Peyer's patch (tissue), 4 donors: ENCODE data around the gene SPEF2. TPM values are rescaled to one million over a fixed set of nuclear protein-coding genes. Genes with fewer than 3 reads are reported as not detected.
A peak's percentile ranks its signal among the peaks of the same experiment; 100 is the strongest.

Experiments used
- DNase-seq, 3 donors: peaks; one replicate each; pipeline ENCODE4 v3.0.0-alpha.2; 2017 to 2019
- H3K27ac ChIP-seq, 4 donors: fragments of 200-600 bp; sonication (generic); one replicate each; pipeline ENCODE4 v1.5.1; 2016 to 2019
- H3K27me3 ChIP-seq, 2 donors: fragments of 200-600 bp; sonication (generic); one replicate each; pipeline ENCODE4 v1.5.1; 2019
- H3K36me3 ChIP-seq, 3 donors: fragments of 200-600 bp; sonication (generic); one replicate each; pipeline ENCODE4 v1.5.1; 2016 to 2019
- H3K4me1 ChIP-seq, 4 donors: fragments of 200-600 bp; sonication (generic); one replicate each; pipeline ENCODE4 v1.5.1; 2016 to 2019
- H3K4me3 ChIP-seq, 4 donors: fragments of 200-600 bp; sonication (generic); 1 replicate in 3 of 4; 2 replicates in 1 of 4; pipeline ENCODE4 v1.5.1; 2016 to 2019; ENCODE audit warnings: mild to moderate bottlenecking in 1 of 4
- H3K9me3 ChIP-seq, 4 donors: fragments of 200-600 bp; sonication (generic); one replicate each; pipeline ENCODE4 v1.5.1; 2016 to 2019; ENCODE audit warnings: mild to moderate bottlenecking in 1 of 4
- POLR2A ChIP-seq, 2 donors: fragments of 450-650 bp; IDR thresholded peaks; one replicate each; pipeline ENCODE4 v1.5.1; 2017; ENCODE audit warnings: antibody characterized with exemption in 2 of 2, mild to moderate bottlenecking in 2 of 2, moderate library complexity in 2 of 2
- total RNA-seq, 4 donors: library from RNA; depleted of rRNA; stranded (reverse); fragments of >200 nt; gene quantifications; one replicate each; pipeline ENCODE4 v1.1.0, GENCODE V29; 2016
- TF ChIP-seq, protein P1 (sequence below), 6 experiments: fragments of 450-650 bp in 4 of 6; fragments of 200-600 bp in 2 of 6; sonication (generic) in 1 of 6; IDR thresholded peaks; one replicate each; pipeline ENCODE4 v1.5.1; 2017 to 2019; ENCODE audit warnings: antibody characterized with exemption in 6 of 6, mild to moderate bottlenecking in 3 of 6, moderate library complexity in 1 of 6

Gene SPEF2
- total RNA-seq = 1 to 10 TPM; 2.5 to 8.8 (median 5.1) TPM

DNA sequence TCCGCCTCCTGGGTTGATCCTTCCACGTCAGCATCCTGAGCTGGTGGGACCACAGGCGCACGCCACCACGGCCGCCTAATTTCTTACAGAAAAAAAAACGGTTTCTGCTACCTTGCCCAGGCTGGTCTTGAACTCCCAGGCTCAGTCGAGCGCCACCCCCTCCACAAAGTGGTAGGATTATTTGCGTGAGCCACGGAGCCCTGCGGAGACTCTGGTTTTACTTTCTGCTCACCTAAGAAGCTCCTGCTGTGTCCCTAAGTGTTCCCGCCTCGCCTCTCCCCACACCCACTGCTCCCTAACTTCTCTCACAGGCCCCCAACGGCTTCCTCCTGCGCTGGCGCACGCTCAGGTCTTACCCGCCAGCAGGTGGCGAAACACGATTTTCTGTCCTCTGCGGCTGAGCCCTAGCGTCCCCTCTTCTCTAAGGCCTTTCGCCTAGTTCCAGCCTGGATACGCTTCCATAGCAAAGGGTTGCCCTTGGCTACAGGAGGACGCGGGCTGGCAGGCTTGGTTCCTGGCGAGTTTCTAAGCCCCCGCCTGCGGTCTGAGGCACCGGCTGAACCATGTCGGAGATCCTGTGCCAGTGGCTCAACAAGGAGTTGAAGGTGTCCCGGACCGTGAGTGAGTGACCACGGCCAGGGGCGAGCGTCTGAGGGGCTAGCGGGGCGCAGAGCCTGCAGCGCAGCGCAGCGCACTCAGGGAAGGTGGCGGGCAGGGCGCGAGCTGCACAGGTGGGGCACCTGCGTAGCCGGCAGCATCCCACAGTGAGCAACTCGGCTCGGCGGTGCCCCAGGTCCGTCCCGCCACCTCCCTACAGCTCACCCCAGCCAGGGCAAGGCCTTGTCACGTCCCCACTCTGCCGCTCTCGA, at the start of gene SPEF2:
Gene SPEF2 (plus strand): TSS at position 429 of the 869 bp plus-strand sequence. CDS start 135 bp downstream, at position 564.
- no peaks in the 10 kb centered on the region for H3K9me3 ChIP-seq
- TF ChIP-seq POLR2A (IDR thresholded peaks at IDR 0.05) = no peak
- TF ChIP-seq, protein P1, sequence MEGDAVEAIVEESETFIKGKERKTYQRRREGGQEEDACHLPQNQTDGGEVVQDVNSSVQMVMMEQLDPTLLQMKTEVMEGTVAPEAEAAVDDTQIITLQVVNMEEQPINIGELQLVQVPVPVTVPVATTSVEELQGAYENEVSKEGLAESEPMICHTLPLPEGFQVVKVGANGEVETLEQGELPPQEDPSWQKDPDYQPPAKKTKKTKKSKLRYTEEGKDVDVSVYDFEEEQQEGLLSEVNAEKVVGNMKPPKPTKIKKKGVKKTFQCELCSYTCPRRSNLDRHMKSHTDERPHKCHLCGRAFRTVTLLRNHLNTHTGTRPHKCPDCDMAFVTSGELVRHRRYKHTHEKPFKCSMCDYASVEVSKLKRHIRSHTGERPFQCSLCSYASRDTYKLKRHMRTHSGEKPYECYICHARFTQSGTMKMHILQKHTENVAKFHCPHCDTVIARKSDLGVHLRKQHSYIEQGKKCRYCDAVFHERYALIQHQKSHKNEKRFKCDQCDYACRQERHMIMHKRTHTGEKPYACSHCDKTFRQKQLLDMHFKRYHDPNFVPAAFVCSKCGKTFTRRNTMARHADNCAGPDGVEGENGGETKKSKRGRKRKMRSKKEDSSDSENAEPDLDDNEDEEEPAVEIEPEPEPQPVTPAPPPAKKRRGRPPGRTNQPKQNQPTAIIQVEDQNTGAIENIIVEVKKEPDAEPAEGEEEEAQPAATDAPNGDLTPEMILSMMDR (IDR thresholded peaks at IDR 0.05) = peak in 5 of 6 experiments; percentile 42 to 84 (median 74)
- peaks cover 0 to 6% (median 0%) of the 10 kb centered on the region in 4 donors for H3K4me1 ChIP-seq
- peak within 1 kb of the TSS; percentile 52 to 87 (median 68) for H3K4me3 ChIP-seq
- peak; percentile 52 to 89 (median 84) for DNase-seq
- peak within 1 kb of the TSS in 3 of 4 donors; percentile 23 to 43 (median 31) for H3K27ac ChIP-seq
- H3K36me3 ChIP-seq = no peaks in the 10 kb centered on the region
- no peaks in the 10 kb centered on the region for H3K27me3 ChIP-seq

DNA sequence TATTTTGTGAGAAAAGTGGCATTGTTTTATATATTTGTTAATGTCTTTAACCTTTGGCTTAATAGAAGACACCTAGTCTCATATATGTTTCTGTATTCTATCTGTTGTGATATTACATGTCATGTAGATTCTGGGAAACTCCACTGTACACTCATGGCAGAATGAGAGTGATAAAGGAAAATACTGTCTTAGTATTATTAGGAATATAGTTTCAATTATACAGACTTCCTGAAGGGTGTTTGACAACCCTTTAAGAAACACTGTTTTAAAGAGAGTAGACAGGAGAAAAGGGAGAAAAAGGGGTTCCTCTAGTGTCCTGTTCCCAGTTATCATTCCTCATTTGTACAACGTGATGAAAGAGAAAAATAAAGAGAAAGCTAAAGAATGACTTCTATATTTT, 42.1 kb upstream of the SPEF2 start:
- no peaks in the 10 kb centered on the region for H3K36me3 ChIP-seq
- H3K27ac ChIP-seq = no peak overlapping the region
- no peaks in the 10 kb centered on the region for H3K27me3 ChIP-seq
- H3K9me3 ChIP-seq = no peaks in the 10 kb centered on the region
- TF ChIP-seq, protein P1 (IDR thresholded peaks at IDR 0.05) = no peak
- TF ChIP-seq POLR2A (IDR thresholded peaks at IDR 0.05) = no peak
- no peaks in the 10 kb centered on the region for H3K4me1 ChIP-seq
- H3K4me3 ChIP-seq = no peak overlapping the region
- DNase-seq = no peak

- no peaks in the 10 kb centered on the region for H3K36me3 ChIP-seq
- H3K9me3 ChIP-seq = no peaks in the 10 kb centered on the region
- DNase-seq = no peak
- no peak for TF ChIP-seq POLR2A (IDR thresholded peaks at IDR 0.05)
- TF ChIP-seq, protein P1 (IDR thresholded peaks at IDR 0.05) = no peak
- H3K27me3 ChIP-seq = no peaks in the 10 kb centered on the region
- H3K27ac ChIP-seq = no peak overlapping the region
- no peak overlapping the region for H3K4me3 ChIP-seq
- no peaks in the 10 kb centered on the region for H3K4me1 ChIP-seq
These were observed 30.2 kb upstream of the SPEF2 start for GRCh38 chr5:35587419-35587818.

DNA sequence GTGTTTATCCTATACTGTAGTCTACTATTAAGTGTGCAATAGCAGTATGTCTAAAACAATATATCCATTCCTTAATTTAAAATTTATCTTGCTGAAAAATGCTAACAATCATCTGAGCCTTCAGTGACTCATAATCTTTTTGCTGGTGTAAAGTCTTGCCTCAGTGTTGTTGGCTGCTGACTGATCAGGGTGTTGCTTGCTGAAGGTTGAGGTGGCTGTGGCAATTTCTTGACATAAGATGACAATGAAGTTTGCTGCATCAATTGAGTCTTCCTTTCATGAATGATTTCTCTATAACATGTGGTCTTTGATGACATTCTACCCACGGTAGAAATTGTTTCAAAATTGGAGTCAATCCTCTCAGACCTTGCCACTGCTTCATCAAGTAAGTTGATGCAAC, 24.3 kb upstream of the SPEF2 start:
- no peak for DNase-seq

DNA sequence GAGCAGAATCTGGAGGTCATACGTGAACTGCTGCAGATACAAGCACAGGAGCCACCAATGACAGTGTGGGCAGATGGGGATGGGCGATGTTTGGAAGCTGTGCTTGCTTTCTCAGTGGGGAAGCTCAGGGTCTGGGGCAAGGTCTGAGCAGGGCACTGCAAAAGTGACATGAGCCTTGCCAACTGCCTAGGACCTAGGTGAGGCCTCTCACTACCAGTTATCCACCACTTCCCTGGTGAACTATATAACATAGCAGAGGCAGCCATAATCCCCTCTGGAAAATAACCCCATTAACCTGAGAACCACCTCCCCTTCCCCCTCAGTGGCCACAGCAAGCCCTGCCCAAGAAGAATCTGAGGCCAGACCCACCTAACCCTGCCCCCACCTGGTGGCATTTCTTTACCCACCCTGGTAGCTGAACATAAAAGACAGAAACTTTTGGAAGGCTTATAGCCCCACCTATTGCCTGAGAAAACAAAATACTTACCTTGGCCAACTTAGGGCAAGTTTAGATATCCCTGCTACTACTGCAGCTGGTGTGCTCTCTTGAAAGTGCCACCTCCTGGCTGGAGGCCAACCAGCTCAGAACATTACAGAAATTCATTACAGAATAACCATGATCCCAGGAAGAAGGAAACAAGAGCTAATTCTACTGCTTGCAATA, 18.8 kb upstream of the SPEF2 start:
- Histone ChIP-seq H3K27me3 (no peaks in the 10 kb centered on the region), H3K4me3 (no peak overlapping the region), H3K9me3 (no peaks in the 10 kb centered on the region), H3K36me3 (no peaks in the 10 kb centered on the region), H3K27ac (no peak overlapping the region), H3K4me1 (no peaks in the 10 kb centered on the region)
- no peak for TF ChIP-seq POLR2A (IDR thresholded peaks at IDR 0.05)
- TF ChIP-seq, protein P1 (IDR thresholded peaks at IDR 0.05) = peak in 1 of 6 experiments; percentile 7
- no peak for DNase-seq

More for the DNA sequence above, 24.3 kb upstream of the SPEF2 start:
- Histone ChIP-seq H3K4me3 (no peak overlapping the region), H3K27me3 (no peaks in the 10 kb centered on the region), H3K36me3 (no peaks in the 10 kb centered on the region), H3K4me1 (no peaks in the 10 kb centered on the region), H3K9me3 (no peaks in the 10 kb centered on the region), H3K27ac (no peak overlapping the region)
- no peak for TF ChIP-seq POLR2A (IDR thresholded peaks at IDR 0.05)
- TF ChIP-seq, protein P1 (IDR thresholded peaks at IDR 0.05) = no peak
